ENCODE results near the gene PTPN12. TPM values are rescaled to one million over a fixed set of nuclear protein-coding genes. Genes with fewer than 3 reads are reported as not detected.
"Not testable (repeated sequence)": the region's sequence is repeated elsewhere in the genome, so short reads cannot be mapped to it uniquely, and the experiment has no call there.

Gene PTPN12
- polyA plus RNA-seq (2012; ENCODE audit: insufficient read depth, insufficient read length) = 1.8 TPM

GRCh38 chr7:77537136-77537777, at the start of gene PTPN12:
PTPN12 (plus strand) TSS chr7:77537295; CDS start chr7:77537547, 252 bp downstream.
- H3K4me3 ChIP-seq (ENCODE audit: low read length) = peak within 1 kb of the TSS; percentile 62
- peak; percentile 34 for DNase-seq (ENCODE audit: low read depth, low spot score)

GRCh38 chr7:77488986-77489385, 48.1 kb upstream of the PTPN12 start:
- H3K4me3 ChIP-seq (ENCODE audit: low read length) = no peak overlapping the region
- DNase-seq (ENCODE audit: low read depth, low spot score) = no peak

- H3K4me3 ChIP-seq (ENCODE audit: low read length) = no peak overlapping the region
- DNase-seq (ENCODE audit: low read depth, low spot score) = no peak
These were observed 40.0 kb upstream of the PTPN12 start for GRCh38 chr7:77497079-77497478.

- no peak overlapping the region for H3K4me3 ChIP-seq (ENCODE audit: low read length)
- no peak for DNase-seq (ENCODE audit: low read depth, low spot score)
These were observed 38.3 kb upstream of the PTPN12 start for GRCh38 chr7:77498659-77499379.

GRCh38 chr7:77501192-77501515, 35.9 kb upstream of the PTPN12 start:
- no peak for DNase-seq (ENCODE audit: low read depth, low spot score)

GRCh38 chr7:77504951-77505350, 32.1 kb upstream of the PTPN12 start:
- DNase-seq (ENCODE audit: low read depth, low spot score) = no peak
- H3K4me3 ChIP-seq (ENCODE audit: low read length) = no peak overlapping the region

More at GRCh38 chr7:77501192-77501515, 35.9 kb upstream of the PTPN12 start:
- no peak overlapping the region for H3K4me3 ChIP-seq (ENCODE audit: low read length)

- DNase-seq (ENCODE audit: low read depth, low spot score) = no peak
- no peak overlapping the region for H3K4me3 ChIP-seq (ENCODE audit: low read length)
These were observed 30.2 kb upstream of the PTPN12 start for GRCh38 chr7:77506899-77507298.

- not testable (repeated sequence) for H3K4me3 ChIP-seq (ENCODE audit: low read length); DNase-seq (ENCODE audit: low read depth, low spot score)
These were observed 24.0 kb upstream of the PTPN12 start for GRCh38 chr7:77513002-77513670.

GRCh38 chr7:77516085-77516484, 21.0 kb upstream of the PTPN12 start:
- DNase-seq (ENCODE audit: low read depth, low spot score) = no peak
- H3K4me3 ChIP-seq (ENCODE audit: low read length) = no peak overlapping the region

GRCh38 chr7:77520261-77520660, 16.8 kb upstream of the PTPN12 start:
- no peak overlapping the region for H3K4me3 ChIP-seq (ENCODE audit: low read length)
- no peak for DNase-seq (ENCODE audit: low read depth, low spot score)

- H3K4me3 ChIP-seq (ENCODE audit: low read length); DNase-seq (ENCODE audit: low read depth, low spot score): not testable (repeated sequence)
These were observed 15.6 kb upstream of the PTPN12 start for GRCh38 chr7:77521537-77521936.

- H3K4me3 ChIP-seq (ENCODE audit: low read length) = no peak overlapping the region
- DNase-seq (ENCODE audit: low read depth, low spot score) = no peak
These were observed 12.4 kb upstream of the PTPN12 start for GRCh38 chr7:77524731-77525130.

GRCh38 chr7:77525231-77525630, 11.9 kb upstream of the PTPN12 start:
- no peak for DNase-seq (ENCODE audit: low read depth, low spot score)
- no peak overlapping the region for H3K4me3 ChIP-seq (ENCODE audit: low read length)

GRCh38 chr7:77528368-77528767, 8.7 kb upstream of the PTPN12 start:
- H3K4me3 ChIP-seq (ENCODE audit: low read length) = no peak overlapping the region
- DNase-seq (ENCODE audit: low read depth, low spot score) = no peak

GRCh38 chr7:77529279-77529678, 7.8 kb upstream of the PTPN12 start:
- no peak for DNase-seq (ENCODE audit: low read depth, low spot score)
- H3K4me3 ChIP-seq (ENCODE audit: low read length) = no peak overlapping the region

- DNase-seq (ENCODE audit: low read depth, low spot score) = no peak
- no peak overlapping the region for H3K4me3 ChIP-seq (ENCODE audit: low read length)
These were observed 6.1 kb upstream of the PTPN12 start for GRCh38 chr7:77531038-77531437.

- no peak for DNase-seq (ENCODE audit: low read depth, low spot score)
- no peak overlapping the region for H3K4me3 ChIP-seq (ENCODE audit: low read length)
These were observed 4.8 kb upstream of the PTPN12 start for GRCh38 chr7:77532247-77532646.

- not testable (repeated sequence) for DNase-seq (ENCODE audit: low read depth, low spot score); H3K4me3 ChIP-seq (ENCODE audit: low read length)
These were observed 4.4 kb upstream of the PTPN12 start for GRCh38 chr7:77532732-77533131.

- not testable (repeated sequence) for H3K4me3 ChIP-seq (ENCODE audit: low read length); DNase-seq (ENCODE audit: low read depth, low spot score)
These were observed 3.0 kb upstream of the PTPN12 start for GRCh38 chr7:77534046-77534445.

GRCh38 chr7:77536017-77536412, 1.1 kb upstream of the PTPN12 start:
- peak overlapping the region; percentile 62 for H3K4me3 ChIP-seq (ENCODE audit: low read length)
- DNase-seq (ENCODE audit: low read depth, low spot score) = no peak

All from Jurkat, Clone E6-1 (cell line).